ENCODE data around the gene CPXM2. TPM values are rescaled to one million over a fixed set of nuclear protein-coding genes. Genes with fewer than 3 reads are reported as not detected.

Gene CPXM2
- total RNA-seq, 4 donors from 2014 or later: 56.8 to 150 (median 96.9) TPM

GRCh38 chr10:123912871-123913270 is 21.3 kb upstream of the CPXM2 start:
- H3K27ac ChIP-seq (replicated peaks in 1 of 4): peak overlapping the region in 1 of 4 donors; percentile 27
- WGBS: 27% methylated on average over 3 of the region's 3 CpGs
- intact Hi-C loops (cut with DNase I): no loop called here

GRCh38 chr10:123912466-123912865 is 20.9 kb upstream of the CPXM2 start:
- intact Hi-C loops (cut with DNase I): no loop called here
- no peak for DNase-seq (ENCODE audit: extremely low spot score)
- H3K4me1 ChIP-seq: peaks cover 0 to 49% (median 44%) of the 10 kb centered on the region in 4 donors
- no peak for TF ChIP-seq CTCF (IDR thresholded peaks at IDR 0.05)
- no peak for TF ChIP-seq POLR2A (IDR thresholded peaks at IDR 0.05; ENCODE audit: low read depth)
- no peak for TF ChIP-seq POLR2AphosphoS5 (IDR thresholded peaks at IDR 0.05)
- TF ChIP-seq EP300 (IDR thresholded peaks at IDR 0.05): no peak
- no peak overlapping the region for H3K4me3 ChIP-seq
- WGBS: 68% methylated on average over 4 of the region's 4 CpGs
- H3K27ac ChIP-seq (replicated peaks in 1 of 4): peak overlapping the region in 1 of 4 donors; percentile 27
- no peaks in the 10 kb centered on the region for H3K27me3 ChIP-seq
- H3K9me3 ChIP-seq: no peaks in the 10 kb centered on the region
- H3K36me3 ChIP-seq: no peaks in the 10 kb centered on the region

More at GRCh38 chr10:123912871-123913270, 21.3 kb upstream of the CPXM2 start:
- Histone ChIP-seq H3K36me3 (no peaks in the 10 kb centered on the region), H3K4me1 (peaks cover 0 to 45% (median 40%) of the 10 kb centered on the region in 4 donors), H3K27me3 (no peaks in the 10 kb centered on the region), H3K9me3 (no peaks in the 10 kb centered on the region), H3K4me3 (no peak overlapping the region)
- TF ChIP-seq CTCF (IDR thresholded peaks at IDR 0.05) (no peak), POLR2A (IDR thresholded peaks at IDR 0.05; ENCODE audit: low read depth) (no peak), EP300 (IDR thresholded peaks at IDR 0.05) (no peak), POLR2AphosphoS5 (IDR thresholded peaks at IDR 0.05) (no peak)
- no peak for DNase-seq (ENCODE audit: extremely low spot score)

GRCh38 chr10:123911866-123912265 is 20.3 kb upstream of the CPXM2 start:
- no peaks in the 10 kb centered on the region for H3K36me3 ChIP-seq
- no peak for TF ChIP-seq POLR2AphosphoS5 (IDR thresholded peaks at IDR 0.05)
- no peak for TF ChIP-seq POLR2A (IDR thresholded peaks at IDR 0.05; ENCODE audit: low read depth)
- no peak for TF ChIP-seq EP300 (IDR thresholded peaks at IDR 0.05)
- no peak for TF ChIP-seq CTCF (IDR thresholded peaks at IDR 0.05)
- H3K4me3 ChIP-seq: no peak overlapping the region
- no peak for DNase-seq (ENCODE audit: extremely low spot score)
- intact Hi-C loops (cut with DNase I): no loop called here
- WGBS: 32% methylated on average over 9 of the region's 9 CpGs
- no peaks in the 10 kb centered on the region for H3K9me3 ChIP-seq
- H3K4me1 ChIP-seq: peaks cover 0 to 55% (median 50%) of the 10 kb centered on the region in 4 donors
- no peaks in the 10 kb centered on the region for H3K27me3 ChIP-seq
- no peak overlapping the region for H3K27ac ChIP-seq (replicated peaks in 1 of 4)

DNA sequence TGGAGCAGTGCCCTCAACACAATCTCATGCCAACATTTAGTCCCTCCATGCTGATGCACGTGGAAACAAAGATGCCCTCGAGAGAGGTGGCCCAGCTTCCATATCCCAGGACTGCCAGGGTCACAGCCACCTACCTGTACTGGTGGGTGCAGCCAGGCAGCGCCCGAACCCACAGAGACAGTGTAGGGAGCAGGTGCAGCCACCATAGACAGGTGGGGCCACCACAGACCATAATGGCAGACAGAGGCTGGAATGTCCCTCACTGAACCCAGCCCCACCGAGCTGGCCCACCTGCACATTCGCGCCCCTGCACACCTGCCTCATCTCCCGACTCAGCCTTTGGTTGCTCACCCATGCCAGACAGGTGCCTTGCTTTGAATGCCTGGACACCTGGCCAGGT is 18.3 kb upstream of the CPXM2 start:
- Histone ChIP-seq H3K36me3 (no peaks in the 10 kb centered on the region), H3K4me3 (no peak overlapping the region), H3K9me3 (no peaks in the 10 kb centered on the region), H3K27ac (replicated peaks in 1 of 4) (no peak overlapping the region), H3K4me1 (peaks cover 0 to 74% (median 69%) of the 10 kb centered on the region in 4 donors), H3K27me3 (no peaks in the 10 kb centered on the region)
- intact Hi-C loops (cut with DNase I): no loop called here
- no peak for TF ChIP-seq POLR2AphosphoS5 (IDR thresholded peaks at IDR 0.05)
- no peak for TF ChIP-seq CTCF (IDR thresholded peaks at IDR 0.05)
- TF ChIP-seq EP300 (IDR thresholded peaks at IDR 0.05): no peak
- no peak for TF ChIP-seq POLR2A (IDR thresholded peaks at IDR 0.05; ENCODE audit: low read depth)
- no peak for DNase-seq (ENCODE audit: extremely low spot score)
- WGBS: 97% methylated on average over 8 of the region's 8 CpGs

DNA sequence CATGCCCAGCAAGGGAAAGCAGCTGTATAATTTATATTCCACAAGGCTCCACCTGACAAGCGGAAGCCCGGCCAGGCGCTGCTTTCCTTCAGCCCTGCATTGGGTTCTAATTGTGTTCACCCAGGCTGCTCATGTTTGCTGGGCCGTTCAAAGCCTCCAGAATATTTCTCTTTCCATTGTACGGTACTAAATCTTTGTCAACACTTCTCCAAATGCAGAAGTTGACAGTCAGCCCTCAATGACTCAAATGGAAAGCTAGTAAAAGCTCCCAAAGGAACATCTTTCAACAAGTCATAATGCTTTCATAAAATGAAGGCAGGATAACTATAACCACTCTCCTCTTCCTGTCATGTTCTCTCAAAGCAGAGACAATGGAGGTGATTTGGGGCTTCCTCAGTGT is 17.8 kb upstream of the CPXM2 start:
- DNase-seq (ENCODE audit: extremely low spot score): no peak
- Histone ChIP-seq H3K9me3 (no peaks in the 10 kb centered on the region), H3K27ac (replicated peaks in 1 of 4) (no peak overlapping the region), H3K36me3 (no peaks in the 10 kb centered on the region), H3K4me3 (no peak overlapping the region), H3K27me3 (no peaks in the 10 kb centered on the region), H3K4me1 (peaks cover 0 to 79% (median 71%) of the 10 kb centered on the region in 4 donors)
- intact Hi-C loops (cut with DNase I): no loop called here
- TF ChIP-seq EP300 (IDR thresholded peaks at IDR 0.05): no peak
- no peak for TF ChIP-seq POLR2A (IDR thresholded peaks at IDR 0.05; ENCODE audit: low read depth)
- TF ChIP-seq CTCF (IDR thresholded peaks at IDR 0.05): no peak
- TF ChIP-seq POLR2AphosphoS5 (IDR thresholded peaks at IDR 0.05): no peak
- 67% methylated on average over 5 of the region's 5 CpGs for WGBS

All from esophagus muscularis mucosa (tissue), 4 donors.